DND-41 (cell line): Measurements from ENCODE around the gene IQSEC1.

Source experiments
- EZH2 ChIP-seq: IDR thresholded peaks from 3 replicates; pipeline ENCODE4 v1.6.1; 2012; ENCODE audit warnings: borderline replicate concordance, low read depth, mild to moderate bottlenecking, moderate library complexity, low read length, inconsistent platforms; ENCODE audit not compliant: severe bottlenecking
- TF ChIP-seq, protein P1 (sequence below): IDR thresholded peaks from 2 replicates; pipeline ENCODE4 v1.5.1; 2012; ENCODE audit warnings: borderline replicate concordance, low read length, moderate library complexity, mild to moderate bottlenecking; ENCODE audit not compliant: poor library complexity, severe bottlenecking; ENCODE audit errors: extremely low read depth

DNA sequence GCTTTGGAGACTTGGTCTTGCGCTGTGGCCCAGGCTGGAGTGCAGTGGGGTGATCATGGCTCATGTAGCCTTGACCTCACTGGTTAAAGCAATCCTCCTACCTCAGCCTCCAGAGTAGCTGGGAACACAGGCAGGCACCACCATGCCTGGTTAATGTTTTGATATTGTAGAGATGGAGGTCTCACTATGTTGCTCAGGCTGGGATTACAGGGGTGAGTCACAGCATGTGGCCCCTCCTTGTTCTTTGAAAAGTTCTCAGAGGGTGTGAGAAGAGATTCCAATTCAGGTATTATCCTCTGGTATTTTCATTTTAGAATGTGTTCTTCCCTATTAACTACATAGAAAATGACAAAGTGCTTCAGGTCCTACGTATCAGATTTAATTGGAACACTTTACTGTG, 180.0 kb downstream of the IQSEC1 start:
- TF ChIP-seq, protein P1, sequence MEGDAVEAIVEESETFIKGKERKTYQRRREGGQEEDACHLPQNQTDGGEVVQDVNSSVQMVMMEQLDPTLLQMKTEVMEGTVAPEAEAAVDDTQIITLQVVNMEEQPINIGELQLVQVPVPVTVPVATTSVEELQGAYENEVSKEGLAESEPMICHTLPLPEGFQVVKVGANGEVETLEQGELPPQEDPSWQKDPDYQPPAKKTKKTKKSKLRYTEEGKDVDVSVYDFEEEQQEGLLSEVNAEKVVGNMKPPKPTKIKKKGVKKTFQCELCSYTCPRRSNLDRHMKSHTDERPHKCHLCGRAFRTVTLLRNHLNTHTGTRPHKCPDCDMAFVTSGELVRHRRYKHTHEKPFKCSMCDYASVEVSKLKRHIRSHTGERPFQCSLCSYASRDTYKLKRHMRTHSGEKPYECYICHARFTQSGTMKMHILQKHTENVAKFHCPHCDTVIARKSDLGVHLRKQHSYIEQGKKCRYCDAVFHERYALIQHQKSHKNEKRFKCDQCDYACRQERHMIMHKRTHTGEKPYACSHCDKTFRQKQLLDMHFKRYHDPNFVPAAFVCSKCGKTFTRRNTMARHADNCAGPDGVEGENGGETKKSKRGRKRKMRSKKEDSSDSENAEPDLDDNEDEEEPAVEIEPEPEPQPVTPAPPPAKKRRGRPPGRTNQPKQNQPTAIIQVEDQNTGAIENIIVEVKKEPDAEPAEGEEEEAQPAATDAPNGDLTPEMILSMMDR: no peak
- TF ChIP-seq EZH2: no peak
